Measurements from ENCODE around the gene MACROD2.
"Not testable (repeated sequence)": the region's sequence is repeated elsewhere in the genome, so short reads cannot be mapped to it uniquely, and the experiment has no call there.

Gene MACROD2

DNA sequence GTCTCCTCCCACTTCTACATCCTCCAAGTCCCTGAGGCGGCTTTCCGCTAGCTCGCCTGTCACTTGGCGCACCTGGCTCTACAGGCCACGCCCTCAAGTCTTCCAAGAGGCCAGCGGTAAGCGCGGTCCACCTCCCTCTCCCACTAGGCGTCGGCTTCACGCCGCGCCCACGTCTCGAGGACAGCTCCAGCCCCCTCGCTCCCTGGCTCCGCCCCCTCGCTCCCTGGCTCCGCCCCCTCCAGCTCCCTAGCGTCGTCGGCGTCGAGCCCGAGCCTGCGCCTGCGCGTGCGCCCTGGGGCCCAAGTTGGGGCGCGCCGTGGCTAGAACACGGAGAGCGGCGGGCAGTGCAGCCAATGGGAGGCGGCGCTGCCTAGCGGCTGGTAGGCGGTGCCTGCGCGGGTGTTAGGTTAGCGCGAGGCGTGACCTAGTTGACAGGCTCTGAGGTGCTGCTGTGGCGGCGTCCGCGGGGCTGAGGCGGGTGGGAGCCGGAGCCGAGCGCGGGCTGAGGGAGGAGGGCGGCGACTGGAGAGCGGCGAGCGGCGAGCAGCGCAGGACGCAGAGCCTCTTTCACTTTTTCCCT is at the start of gene MACROD2:
TSS of gene MACROD2 (plus strand) at position 431 of the 580 bp plus-strand sequence.
- FAIRE-seq (no peak), DNase-seq (ENCODE audit: extremely low spot score, insufficient read length, low read depth) (no peak)

DNA sequence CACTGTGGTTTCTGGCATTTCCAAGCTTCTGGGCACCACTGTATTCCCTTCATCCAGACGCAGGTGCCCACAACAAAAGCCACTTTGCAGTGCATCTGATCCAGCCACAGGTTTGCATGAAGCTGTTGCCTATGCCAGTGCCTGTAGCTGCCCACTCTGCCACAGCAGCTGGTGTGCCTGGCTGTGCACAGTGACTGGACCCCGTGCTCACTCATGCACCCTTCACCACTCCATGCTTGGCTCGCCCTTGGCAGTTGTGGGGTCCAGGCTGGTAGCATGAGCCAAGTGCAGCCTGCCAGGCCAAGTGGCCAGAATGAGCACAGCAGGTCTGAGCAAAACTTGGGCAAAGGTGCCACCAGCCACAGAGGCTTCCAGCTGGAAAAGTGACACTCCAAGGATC is 47.6 kb upstream of the MACROD2 start:
- DNase-seq (ENCODE audit: extremely low spot score, insufficient read length, low read depth) = no peak
- no peak for FAIRE-seq

DNA sequence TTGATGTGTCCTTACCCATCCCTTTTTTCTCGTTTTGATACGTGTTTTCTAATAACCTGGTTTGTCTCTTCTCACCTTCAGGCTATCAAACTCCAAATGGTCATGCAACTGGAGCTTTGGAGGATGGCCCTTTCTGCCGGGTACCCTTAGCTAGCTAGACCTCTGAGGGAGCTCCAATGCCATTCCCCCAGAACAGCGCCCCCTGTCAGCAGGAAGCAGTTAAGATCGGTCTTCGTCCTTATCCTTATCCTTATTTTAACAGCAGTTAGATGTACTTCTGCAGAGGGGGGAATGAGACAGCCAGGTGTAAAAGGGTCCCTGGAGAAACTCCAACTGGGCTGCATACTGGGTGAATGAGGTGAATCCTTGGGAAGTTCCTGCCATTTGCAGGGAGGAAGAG is 42.1 kb upstream of the MACROD2 start:
- no peak for DNase-seq (ENCODE audit: extremely low spot score, insufficient read length, low read depth)

DNA sequence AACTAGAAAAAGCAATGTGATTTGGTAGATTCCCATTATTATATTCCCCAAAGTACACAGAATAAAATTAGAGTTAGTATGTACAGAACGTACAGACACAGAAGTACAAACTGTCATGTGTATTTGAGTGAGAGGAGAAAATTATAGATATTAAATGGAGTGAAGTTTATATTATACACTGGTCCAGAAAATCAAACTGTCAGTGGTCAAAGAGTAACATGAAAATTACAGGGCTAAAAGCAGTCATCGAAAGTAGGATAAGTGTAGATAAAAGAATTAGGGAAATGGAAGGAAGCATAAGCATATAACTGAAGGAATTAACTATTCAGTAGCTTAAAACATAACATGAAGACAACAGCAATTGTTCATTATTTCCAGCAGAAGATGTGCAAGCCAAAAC is 35.2 kb upstream of the MACROD2 start:
- FAIRE-seq (no peak), DNase-seq (ENCODE audit: extremely low spot score, insufficient read length, low read depth) (no peak)

More for the DNA sequence above, 42.1 kb upstream of the MACROD2 start:
- FAIRE-seq = no peak

DNA sequence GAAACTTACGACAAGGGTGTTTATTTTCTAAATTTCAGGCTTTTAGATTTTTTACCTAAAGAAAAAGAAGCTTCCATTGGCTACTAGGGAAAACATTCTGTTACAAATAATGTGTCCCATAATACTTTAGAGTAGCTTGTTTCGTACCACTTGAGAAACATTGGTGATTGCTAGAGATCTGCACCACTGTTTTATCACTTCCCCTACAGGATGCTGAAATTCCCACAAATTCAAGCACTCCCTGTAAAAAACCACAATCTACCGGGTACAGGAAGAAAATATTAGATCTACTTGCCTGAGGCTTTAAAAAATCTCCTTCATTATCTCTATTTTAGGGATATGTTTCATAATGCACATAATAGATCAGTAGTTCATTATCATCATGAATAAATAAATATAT is 34.8 kb upstream of the MACROD2 start:
- DNase-seq (ENCODE audit: extremely low spot score, insufficient read length, low read depth) (no peak), FAIRE-seq (no peak)

DNA sequence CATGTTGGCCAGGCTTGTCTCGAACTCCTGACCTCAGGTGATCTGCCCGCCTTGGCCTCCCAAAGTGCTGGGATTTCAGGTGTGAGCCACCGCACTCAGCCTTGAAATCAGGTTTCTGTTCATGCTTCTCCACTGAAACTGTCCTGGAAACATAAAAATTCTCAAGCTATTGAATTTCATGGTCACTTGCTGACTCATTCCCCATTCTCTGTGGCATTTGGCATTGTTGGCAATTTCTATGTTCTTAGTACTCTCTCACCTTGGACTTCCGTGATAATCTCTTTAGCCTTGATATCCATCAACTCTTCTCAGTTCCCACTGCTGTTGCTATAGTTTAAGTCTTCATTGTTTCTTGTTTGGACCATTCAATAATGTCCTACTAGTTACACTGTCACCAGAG is 11.1 kb upstream of the MACROD2 start:
- DNase-seq (ENCODE audit: extremely low spot score, insufficient read length, low read depth) (no peak), FAIRE-seq (no peak)

DNA sequence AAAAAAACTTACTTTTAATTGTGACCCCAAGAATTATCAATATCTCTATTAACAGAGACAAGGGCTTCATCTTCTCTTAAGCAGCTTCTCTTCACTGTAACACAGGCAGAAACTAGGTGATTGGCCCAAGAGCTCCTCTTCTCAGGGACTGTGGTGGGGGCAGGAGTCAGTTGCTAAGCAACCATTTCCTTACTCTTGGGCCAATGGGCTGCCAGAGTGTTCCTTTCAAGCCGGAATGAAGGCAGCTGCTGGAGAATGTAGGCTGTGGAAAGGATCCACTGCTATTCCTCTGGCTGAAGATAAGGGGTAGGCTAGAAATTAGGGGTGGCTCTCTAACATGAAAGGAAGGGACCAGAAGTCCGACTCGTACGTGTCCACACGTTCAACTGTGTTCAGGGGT is 4.9 kb upstream of the MACROD2 start, which contains the start of gene SEL1L2:
TSS of gene SEL1L2 (minus strand) at position 150 of the 400 bp plus-strand sequence. CDS start at position 70, 80 bp downstream.
- DNase-seq (ENCODE audit: extremely low spot score, insufficient read length, low read depth) = no peak
- FAIRE-seq = no peak

DNA sequence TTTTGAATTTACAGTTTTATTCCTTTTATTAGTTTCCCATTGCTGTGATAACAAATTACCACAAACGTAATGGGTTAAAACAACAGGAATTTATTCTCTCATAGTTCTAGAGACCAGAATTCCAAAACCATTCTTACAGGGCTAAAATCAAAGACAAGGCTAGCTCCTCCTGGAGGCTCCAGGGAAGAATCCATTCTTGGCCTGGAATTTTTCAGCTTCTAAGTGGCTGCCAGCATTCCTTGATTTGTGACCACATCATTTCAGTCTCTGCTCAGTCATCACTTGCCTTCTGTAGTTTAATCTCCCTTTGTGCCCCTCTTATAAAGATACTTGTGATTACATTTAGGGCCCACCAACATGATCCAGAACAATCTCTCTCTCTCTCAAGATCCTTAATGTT is 4.0 kb upstream of the MACROD2 start:
- FAIRE-seq (no peak), DNase-seq (ENCODE audit: extremely low spot score, insufficient read length, low read depth) (no peak)

DNA sequence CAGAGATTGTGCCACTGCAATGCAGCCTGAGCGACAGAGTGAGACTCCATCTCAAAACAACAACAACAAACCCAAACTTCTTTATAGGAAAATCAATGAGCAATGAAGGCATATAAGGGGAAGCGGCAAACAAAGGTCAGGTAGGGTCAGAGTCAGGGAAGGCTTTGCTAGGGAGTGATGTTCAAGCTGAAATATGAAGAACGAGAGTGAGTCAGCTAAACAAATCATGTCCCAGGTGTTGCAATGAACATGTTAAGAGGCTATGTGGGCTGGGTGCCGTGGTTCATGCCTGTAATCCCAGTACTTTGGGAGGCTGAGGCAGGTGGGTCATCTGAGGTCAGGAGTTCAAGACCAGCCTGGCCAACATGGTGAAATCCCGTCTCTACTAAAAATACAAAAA is 3.4 kb upstream of the MACROD2 start:
- not testable (repeated sequence) for DNase-seq (ENCODE audit: extremely low spot score, insufficient read length, low read depth); FAIRE-seq

DNA sequence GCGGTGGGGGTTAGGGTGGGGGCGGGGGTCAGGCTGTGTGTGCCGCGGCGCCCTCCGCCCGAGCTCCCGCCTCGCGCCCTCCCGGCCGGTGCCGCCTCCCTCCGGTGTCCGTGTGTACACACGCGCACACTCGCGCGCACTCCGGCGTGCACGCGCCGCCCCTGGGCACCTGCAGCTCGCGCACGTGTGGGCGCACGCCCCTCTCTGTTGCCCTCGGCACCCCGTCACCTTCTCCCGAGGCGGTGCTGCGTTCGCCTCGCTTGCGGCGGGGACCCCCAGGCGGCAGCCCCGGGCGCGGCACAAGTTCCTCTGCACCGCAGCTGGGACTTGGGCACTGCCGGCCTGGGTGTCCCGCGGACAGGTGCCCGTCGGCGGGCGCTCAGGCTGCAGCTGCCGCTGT is 525 bp downstream of the MACROD2 start:
- FAIRE-seq (no peak), DNase-seq (ENCODE audit: extremely low spot score, insufficient read length, low read depth) (no peak)

DNA sequence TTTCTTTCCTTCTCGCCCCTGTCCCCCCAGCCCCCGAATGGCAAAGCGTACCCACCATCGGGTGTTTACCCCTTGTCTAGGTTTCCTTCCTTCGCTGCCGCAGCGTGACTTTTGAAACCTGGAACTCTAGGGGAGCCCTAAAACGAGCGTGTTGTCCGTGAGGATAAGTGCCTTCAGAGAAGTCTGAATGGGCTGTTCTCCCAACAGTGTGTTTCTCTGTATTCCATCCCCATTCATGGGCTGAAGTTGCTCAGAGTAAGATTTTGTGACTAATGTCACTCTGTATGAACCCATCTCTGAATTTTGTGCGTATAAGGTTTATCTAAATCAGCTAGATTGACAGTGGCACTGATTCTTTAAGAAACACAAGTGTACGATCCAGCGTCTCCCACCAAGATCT is 949 bp downstream of the MACROD2 start:
- no peak for DNase-seq (ENCODE audit: extremely low spot score, insufficient read length, low read depth)
- no peak for FAIRE-seq

DNA sequence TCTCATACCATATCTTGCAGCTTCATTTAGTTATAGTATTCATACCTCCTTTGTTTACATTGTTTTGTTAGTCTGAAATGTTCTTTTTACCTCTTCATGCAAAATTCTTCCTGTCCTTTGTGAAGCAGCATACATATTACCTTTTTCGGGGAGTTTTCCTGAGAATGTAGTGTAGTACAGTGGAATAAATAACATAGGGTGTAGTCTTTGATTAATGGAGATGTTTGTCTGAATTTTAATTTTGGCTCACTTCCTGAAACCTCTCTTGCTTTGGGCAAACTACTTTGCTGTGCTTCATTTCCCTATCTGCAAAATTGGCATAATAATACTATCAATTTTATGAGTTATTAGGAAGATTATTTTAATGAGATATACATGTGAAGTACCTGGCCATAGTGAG is 5.6 kb downstream of the MACROD2 start:
- no peak for FAIRE-seq
- DNase-seq (ENCODE audit: extremely low spot score, insufficient read length, low read depth) = no peak

DNA sequence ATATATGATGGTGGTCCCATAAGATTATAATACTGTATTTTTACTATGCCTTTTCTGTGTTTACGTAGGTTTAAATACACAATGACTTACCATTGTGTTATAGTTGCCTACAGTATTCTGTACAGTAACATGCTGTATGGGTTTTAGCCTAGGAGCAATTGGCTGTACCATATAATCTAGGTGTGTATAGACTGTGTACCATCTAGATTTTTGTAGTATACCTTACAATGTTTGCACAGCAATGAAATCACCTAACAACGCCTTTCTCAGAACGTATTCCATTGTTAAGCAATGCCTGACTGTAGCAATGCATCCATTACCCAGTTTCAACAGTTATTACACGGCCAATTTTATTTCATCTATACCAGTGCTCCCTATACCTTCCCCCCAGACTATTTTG is 10.7 kb downstream of the MACROD2 start:
- no peak for DNase-seq (ENCODE audit: extremely low spot score, insufficient read length, low read depth)
- no peak for FAIRE-seq

DNA sequence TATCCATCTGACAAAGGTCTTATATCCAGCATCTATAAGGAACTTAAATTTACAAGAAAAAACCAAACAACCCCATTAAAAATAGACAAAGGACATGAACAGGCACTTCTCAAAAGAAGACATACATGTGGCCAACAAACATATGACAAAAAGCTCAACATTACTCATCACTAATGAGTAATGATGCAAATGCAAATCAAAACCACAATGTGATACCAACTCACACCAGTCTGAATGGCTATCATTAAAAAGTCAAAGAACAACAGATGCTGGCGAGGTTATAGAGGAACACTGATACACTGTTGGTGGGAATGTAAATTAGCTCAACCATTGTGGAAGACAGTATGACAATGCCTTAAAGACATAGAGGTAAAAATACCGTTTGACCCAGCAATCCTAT is 13.9 kb downstream of the MACROD2 start:
- no peak for DNase-seq (ENCODE audit: extremely low spot score, insufficient read length, low read depth)

DNA sequence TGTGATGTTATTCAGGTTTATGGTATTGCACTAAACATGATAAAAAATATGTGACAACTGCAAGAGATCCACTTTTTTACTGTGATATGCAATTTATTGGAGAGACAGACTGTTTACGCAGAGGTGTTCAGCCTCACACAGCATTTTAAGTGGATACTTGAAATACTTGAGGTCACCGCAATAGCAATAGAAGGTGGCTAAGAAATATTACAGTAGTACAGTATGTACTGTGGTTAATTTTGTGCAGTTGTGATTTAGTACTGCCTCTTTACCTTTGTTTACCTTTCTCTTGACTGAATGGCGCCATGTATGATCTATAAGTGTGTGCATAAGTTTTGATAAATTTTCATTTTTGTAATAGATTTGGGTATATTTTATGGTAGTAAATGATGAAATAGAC is 17.4 kb downstream of the MACROD2 start:
- FAIRE-seq = no peak
- DNase-seq (ENCODE audit: extremely low spot score, insufficient read length, low read depth) = no peak

More for the DNA sequence above, 13.9 kb downstream of the MACROD2 start:
- no peak for FAIRE-seq

DNA sequence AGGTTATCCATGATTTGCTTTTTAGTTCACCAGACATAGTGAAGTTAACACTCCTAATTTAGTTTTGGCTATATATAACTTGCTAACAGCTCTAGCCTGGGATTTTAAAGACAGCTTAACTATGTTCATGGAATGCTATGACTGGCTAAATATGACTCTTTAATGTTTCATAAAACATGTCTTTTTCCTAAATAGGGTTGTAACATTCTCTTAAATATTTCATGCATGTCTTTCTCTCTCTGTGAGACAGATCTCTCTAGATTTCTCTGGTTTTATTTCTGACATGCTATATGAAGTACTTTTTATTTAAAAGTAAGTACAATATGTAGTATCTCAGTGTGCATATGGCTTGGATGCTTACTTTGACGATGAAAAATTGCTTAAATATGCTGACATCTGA is 35.7 kb downstream of the MACROD2 start:
- no peak for DNase-seq (ENCODE audit: extremely low spot score, insufficient read length, low read depth)
- no peak for FAIRE-seq

DNA sequence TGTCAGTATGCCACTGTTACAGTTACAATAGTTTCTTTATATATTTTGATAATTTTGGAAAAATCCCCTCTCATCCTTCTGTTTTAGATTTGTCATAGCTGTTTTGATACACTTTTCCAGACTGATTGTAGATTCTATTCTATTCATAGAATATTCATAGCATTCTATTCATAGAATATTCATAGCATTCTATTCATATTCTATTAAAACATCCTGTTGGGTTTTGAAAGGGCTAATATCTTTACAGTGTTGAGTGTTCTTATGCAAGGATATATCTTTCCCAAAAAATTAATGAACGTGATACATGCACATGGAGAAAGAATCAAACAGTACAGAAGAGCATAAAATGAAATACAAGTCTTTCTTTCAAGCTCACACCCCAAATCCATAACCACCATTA is 38.0 kb downstream of the MACROD2 start:
- DNase-seq (ENCODE audit: extremely low spot score, insufficient read length, low read depth) (no peak), FAIRE-seq (no peak)

DNA sequence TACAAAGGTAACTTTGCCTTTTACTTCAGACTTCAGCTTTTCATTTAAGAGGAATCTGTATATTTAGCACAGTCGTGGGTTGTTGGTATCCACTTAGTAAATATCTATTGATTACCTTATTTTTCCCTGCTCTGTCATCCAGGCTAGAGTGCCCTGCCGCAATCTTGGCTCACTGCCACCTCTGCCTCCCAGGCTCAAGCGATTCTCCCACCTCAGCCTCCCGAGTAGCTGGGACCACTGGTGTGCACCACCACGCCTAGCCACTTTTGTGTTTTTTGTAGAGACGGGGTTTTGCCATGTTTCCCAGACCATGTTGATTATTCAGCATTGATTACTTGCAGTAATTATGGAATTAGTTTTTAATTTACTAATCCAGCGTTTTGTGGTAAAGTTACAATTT is 41.3 kb downstream of the MACROD2 start:
- no peak for DNase-seq (ENCODE audit: extremely low spot score, insufficient read length, low read depth)
- no peak for FAIRE-seq

DNA sequence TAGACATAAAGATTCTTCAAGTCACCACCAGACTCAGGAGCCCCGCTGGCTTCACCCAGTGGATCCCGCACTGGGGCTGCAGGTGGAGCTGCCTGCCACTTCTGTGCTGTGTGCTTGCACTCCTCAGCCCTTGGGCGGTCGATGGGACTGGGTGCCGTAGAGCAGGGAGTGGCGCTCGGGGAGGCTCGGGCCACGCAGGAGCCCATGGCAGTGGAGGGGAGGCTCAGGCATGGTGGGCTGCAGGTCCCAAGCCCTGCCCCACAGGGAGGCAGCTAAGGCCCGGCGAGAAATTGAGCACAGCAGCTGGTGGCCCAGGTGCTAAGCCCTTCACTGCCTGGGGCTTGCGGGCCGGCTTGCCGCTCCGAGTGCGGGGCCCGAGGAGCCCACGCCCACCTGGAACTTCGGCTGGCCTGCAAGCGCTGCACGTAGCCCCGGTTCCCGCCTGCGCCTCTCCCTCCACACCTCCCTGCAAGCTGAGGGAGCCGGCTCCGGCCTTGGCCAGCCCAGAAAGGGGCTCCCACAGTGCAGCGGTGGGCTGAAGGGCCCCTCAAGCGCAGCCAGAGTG is 49.5 kb downstream of the MACROD2 start:
- DNase-seq (ENCODE audit: extremely low spot score, insufficient read length, low read depth); FAIRE-seq: not testable (repeated sequence)

DNA sequence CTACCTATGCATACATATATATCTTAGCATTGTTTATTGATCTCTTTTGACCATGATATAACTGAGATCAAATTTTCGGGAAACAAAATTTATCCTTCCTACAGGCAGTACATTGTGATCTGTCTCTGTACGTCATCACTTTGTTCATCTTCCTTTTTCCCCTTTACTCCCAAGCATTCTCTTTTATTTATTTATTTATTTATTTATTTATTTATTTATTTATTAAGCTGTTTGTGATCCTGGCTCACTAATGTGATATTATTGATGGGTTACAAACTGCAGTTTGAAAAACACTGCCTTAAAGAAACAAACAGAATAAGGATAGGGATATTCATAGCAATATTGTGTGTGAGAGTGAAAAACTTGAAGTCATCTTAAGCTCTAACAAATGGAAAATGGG is 51.2 kb downstream of the MACROD2 start:
- FAIRE-seq (no peak), DNase-seq (ENCODE audit: extremely low spot score, insufficient read length, low read depth) (no peak)

DNA sequence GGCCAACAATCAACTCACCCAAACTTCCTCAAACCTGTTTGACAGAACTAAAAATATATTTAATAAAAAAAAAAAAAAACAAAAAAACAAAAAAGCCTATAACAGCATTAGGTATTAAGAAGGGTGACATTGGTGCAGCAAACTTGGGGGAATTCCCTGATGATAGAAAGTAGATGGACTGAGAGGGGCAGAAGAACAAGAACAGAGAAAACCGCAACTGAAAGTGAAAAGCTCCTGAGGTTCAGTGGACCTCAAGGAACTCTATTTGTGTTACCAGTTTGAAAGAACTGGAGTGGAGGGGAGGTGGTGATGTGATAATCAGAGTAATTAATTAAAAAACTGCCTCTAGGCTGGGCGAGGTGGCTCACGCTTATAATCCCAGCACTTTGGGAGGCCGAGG is 53.8 kb downstream of the MACROD2 start:
- DNase-seq (ENCODE audit: extremely low spot score, insufficient read length, low read depth) (no peak), FAIRE-seq (no peak)

DNA sequence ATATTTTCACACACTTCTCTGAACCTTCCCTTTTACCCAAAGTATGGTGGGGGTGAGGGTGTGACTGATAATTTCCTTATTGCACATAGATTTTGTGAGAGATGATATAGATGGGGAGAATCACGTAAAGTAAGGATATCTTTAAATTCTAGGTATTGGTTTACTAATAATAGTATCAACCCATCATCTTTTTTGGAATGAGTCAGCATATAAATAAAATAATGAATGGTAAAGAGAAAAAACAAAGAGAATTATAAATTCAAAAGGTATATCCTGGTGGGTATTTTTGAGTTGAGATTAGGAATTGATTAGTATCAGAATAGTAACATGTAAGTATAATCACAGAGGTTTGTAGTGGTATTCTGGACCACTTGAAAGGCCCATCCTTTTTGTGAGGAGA is 56.1 kb downstream of the MACROD2 start:
- DNase-seq (ENCODE audit: extremely low spot score, insufficient read length, low read depth) = no peak
- no peak for FAIRE-seq

Data from GM18507 (cell line).